Neural cell (in vitro differentiated cells): ENCODE measurements around the gene RFESD.

Source experiments
- EP300 ChIP-seq: fragments of 450-650 bp; conservative IDR thresholded peaks from 2 replicates; pipeline ENCODE4 v1.6.1; 2014; ENCODE audit warnings: antibody characterized with exemption, mild to moderate bottlenecking, moderate library complexity; ENCODE audit not compliant: poor library complexity, severe bottlenecking
- EZH2 ChIP-seq: fragments of 200-600, 300-800 bp; shearing (Covaris generic), sonication (generic); IDR thresholded peaks from 2 replicates; pipeline ENCODE4 v1.6.1; 2014; ENCODE audit warnings: antibody characterized with exemption, low read length, borderline replicate concordance, mild to moderate bottlenecking; ENCODE audit not compliant: insufficient read depth, poor library complexity, severe bottlenecking
- MXI1 ChIP-seq: fragments of 450-650 bp; conservative IDR thresholded peaks from 2 replicates; pipeline ENCODE4 v1.6.1; 2014; ENCODE audit warnings: antibody characterized with exemption, mild to moderate bottlenecking; ENCODE audit not compliant: poor library complexity, severe bottlenecking
- POLR2AphosphoS5 ChIP-seq: IDR thresholded peaks from 2 replicates; pipeline ENCODE4 v1.6.1; 2012
- RAD21 ChIP-seq: fragments of 450-650 bp; conservative IDR thresholded peaks from 2 replicates; pipeline ENCODE4 v1.6.1; 2014; ENCODE audit warnings: antibody characterized with exemption, mild to moderate bottlenecking, moderate library complexity
- SMC3 ChIP-seq: fragments of 450-650 bp; conservative IDR thresholded peaks from 2 replicates; pipeline ENCODE4 v1.6.1; 2014; ENCODE audit warnings: antibody characterized with exemption, mild to moderate bottlenecking, moderate library complexity; ENCODE audit not compliant: poor library complexity
- TAF1 ChIP-seq: IDR thresholded peaks from 2 replicates; pipeline ENCODE4 v1.6.1; 2012; ENCODE audit warnings: low read depth
- TF ChIP-seq, protein P1 (sequence below): fragments of 450-650 bp; IDR thresholded peaks from 2 replicates; pipeline ENCODE4 v1.5.1; 2014; ENCODE audit warnings: antibody characterized with exemption, mild to moderate bottlenecking, moderate library complexity; ENCODE audit not compliant: poor library complexity, severe bottlenecking
- TF ChIP-seq, protein P2 (sequence below): IDR thresholded peaks from 2 replicates; pipeline ENCODE4 v1.6.1; 2012; ENCODE audit warnings: borderline replicate concordance

GRCh38 chr5:95641741-95642220 lies 4.8 kb upstream of the RFESD start:
- TF ChIP-seq POLR2AphosphoS5 (no peak), EP300 (no peak), MXI1 (no peak), SMC3 (no peak), TAF1 (no peak), RAD21 (no peak), EZH2 (no peak)
- TF ChIP-seq, protein P1, sequence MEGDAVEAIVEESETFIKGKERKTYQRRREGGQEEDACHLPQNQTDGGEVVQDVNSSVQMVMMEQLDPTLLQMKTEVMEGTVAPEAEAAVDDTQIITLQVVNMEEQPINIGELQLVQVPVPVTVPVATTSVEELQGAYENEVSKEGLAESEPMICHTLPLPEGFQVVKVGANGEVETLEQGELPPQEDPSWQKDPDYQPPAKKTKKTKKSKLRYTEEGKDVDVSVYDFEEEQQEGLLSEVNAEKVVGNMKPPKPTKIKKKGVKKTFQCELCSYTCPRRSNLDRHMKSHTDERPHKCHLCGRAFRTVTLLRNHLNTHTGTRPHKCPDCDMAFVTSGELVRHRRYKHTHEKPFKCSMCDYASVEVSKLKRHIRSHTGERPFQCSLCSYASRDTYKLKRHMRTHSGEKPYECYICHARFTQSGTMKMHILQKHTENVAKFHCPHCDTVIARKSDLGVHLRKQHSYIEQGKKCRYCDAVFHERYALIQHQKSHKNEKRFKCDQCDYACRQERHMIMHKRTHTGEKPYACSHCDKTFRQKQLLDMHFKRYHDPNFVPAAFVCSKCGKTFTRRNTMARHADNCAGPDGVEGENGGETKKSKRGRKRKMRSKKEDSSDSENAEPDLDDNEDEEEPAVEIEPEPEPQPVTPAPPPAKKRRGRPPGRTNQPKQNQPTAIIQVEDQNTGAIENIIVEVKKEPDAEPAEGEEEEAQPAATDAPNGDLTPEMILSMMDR, result no peak
- TF ChIP-seq, protein P2, sequence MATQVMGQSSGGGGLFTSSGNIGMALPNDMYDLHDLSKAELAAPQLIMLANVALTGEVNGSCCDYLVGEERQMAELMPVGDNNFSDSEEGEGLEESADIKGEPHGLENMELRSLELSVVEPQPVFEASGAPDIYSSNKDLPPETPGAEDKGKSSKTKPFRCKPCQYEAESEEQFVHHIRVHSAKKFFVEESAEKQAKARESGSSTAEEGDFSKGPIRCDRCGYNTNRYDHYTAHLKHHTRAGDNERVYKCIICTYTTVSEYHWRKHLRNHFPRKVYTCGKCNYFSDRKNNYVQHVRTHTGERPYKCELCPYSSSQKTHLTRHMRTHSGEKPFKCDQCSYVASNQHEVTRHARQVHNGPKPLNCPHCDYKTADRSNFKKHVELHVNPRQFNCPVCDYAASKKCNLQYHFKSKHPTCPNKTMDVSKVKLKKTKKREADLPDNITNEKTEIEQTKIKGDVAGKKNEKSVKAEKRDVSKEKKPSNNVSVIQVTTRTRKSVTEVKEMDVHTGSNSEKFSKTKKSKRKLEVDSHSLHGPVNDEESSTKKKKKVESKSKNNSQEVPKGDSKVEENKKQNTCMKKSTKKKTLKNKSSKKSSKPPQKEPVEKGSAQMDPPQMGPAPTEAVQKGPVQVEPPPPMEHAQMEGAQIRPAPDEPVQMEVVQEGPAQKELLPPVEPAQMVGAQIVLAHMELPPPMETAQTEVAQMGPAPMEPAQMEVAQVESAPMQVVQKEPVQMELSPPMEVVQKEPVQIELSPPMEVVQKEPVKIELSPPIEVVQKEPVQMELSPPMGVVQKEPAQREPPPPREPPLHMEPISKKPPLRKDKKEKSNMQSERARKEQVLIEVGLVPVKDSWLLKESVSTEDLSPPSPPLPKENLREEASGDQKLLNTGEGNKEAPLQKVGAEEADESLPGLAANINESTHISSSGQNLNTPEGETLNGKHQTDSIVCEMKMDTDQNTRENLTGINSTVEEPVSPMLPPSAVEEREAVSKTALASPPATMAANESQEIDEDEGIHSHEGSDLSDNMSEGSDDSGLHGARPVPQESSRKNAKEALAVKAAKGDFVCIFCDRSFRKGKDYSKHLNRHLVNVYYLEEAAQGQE, result no peak
